IPS-18a (cell line): Measurements from ENCODE around the gene MTA1.

Source experiments
- H3K27ac ChIP-seq: one replicate; pipeline ENCODE4 v1.5.1; 2013; ENCODE audit warnings: low read length
- H3K27me3 ChIP-seq: one replicate; pipeline ENCODE4 v1.6.1; 2013; ENCODE audit warnings: mild to moderate bottlenecking, low read length; ENCODE audit not compliant: control insufficient read depth, insufficient read depth
- H3K36me3 ChIP-seq: one replicate; pipeline ENCODE4 v1.6.1; 2013; ENCODE audit warnings: low read depth, low read length; ENCODE audit not compliant: control insufficient read depth
- H3K4me1 ChIP-seq: one replicate; pipeline ENCODE4 v1.6.1; 2013; ENCODE audit warnings: low read depth, low read length; ENCODE audit not compliant: control insufficient read depth
- H3K4me3 ChIP-seq: one replicate; pipeline ENCODE4 v1.5.1; 2013; ENCODE audit warnings: low read length
- H3K9ac ChIP-seq: one replicate; pipeline ENCODE4 v1.6.1; 2013; ENCODE audit warnings: mild to moderate bottlenecking, low read length, moderate library complexity
- H3K9me3 ChIP-seq: one replicate; pipeline ENCODE4 v1.6.1; 2013; ENCODE audit warnings: low read depth, low read length; ENCODE audit not compliant: control insufficient read depth

MTA1 gene

GRCh38 chr14:105389534-105389933 lies 30.1 kb upstream of the MTA1 start:
- no peaks in the 10 kb centered on the region for H3K9me3 ChIP-seq
- H3K27ac ChIP-seq = no peak overlapping the region
- no peak overlapping the region for H3K4me3 ChIP-seq
- no peak overlapping the region for H3K9ac ChIP-seq
- peaks cover 4% of the 10 kb centered on the region for H3K36me3 ChIP-seq
- no peaks in the 10 kb centered on the region for H3K27me3 ChIP-seq
- H3K4me1 ChIP-seq = no peaks in the 10 kb centered on the region

GRCh38 chr14:105389976-105390848 lies 29.4 kb upstream of the MTA1 start:
- Histone ChIP-seq H3K36me3 (no peaks in the 10 kb centered on the region), H3K27me3 (no peaks in the 10 kb centered on the region), H3K9me3 (no peaks in the 10 kb centered on the region), H3K4me1 (no peaks in the 10 kb centered on the region), H3K9ac (no peak overlapping the region), H3K4me3 (no peak overlapping the region), H3K27ac (no peak overlapping the region)

- Histone ChIP-seq H3K4me3 (no peak overlapping the region), H3K36me3 (no peaks in the 10 kb centered on the region), H3K4me1 (no peaks in the 10 kb centered on the region), H3K9me3 (no peaks in the 10 kb centered on the region), H3K27me3 (no peaks in the 10 kb centered on the region), H3K27ac (no peak overlapping the region), H3K9ac (no peak overlapping the region)
Measured at GRCh38 chr14:105390849-105391500, 28.7 kb upstream of the MTA1 start.

- Histone ChIP-seq H3K36me3 (no peaks in the 10 kb centered on the region), H3K9ac (no peak overlapping the region), H3K4me1 (no peaks in the 10 kb centered on the region), H3K4me3 (no peak overlapping the region), H3K27ac (no peak overlapping the region), H3K27me3 (no peaks in the 10 kb centered on the region), H3K9me3 (no peaks in the 10 kb centered on the region)
Measured at GRCh38 chr14:105391541-105391940, 28.1 kb upstream of the MTA1 start.

- no peaks in the 10 kb centered on the region for H3K4me1 ChIP-seq
- H3K27me3 ChIP-seq = peaks cover 5% of the 10 kb centered on the region
- H3K27ac ChIP-seq = no peak overlapping the region
- no peaks in the 10 kb centered on the region for H3K9me3 ChIP-seq
- no peaks in the 10 kb centered on the region for H3K36me3 ChIP-seq
- H3K4me3 ChIP-seq = no peak overlapping the region
- no peak overlapping the region for H3K9ac ChIP-seq
Measured at GRCh38 chr14:105392131-105393090, 27.2 kb upstream of the MTA1 start.

GRCh38 chr14:105393151-105393550 lies 26.5 kb upstream of the MTA1 start:
- Histone ChIP-seq H3K36me3 (no peaks in the 10 kb centered on the region), H3K9me3 (no peaks in the 10 kb centered on the region), H3K9ac (no peak overlapping the region), H3K4me1 (peaks cover 3% of the 10 kb centered on the region), H3K4me3 (no peak overlapping the region), H3K27me3 (peaks cover 6% of the 10 kb centered on the region), H3K27ac (no peak overlapping the region)

GRCh38 chr14:105394714-105395537 lies 24.7 kb upstream of the MTA1 start:
- Histone ChIP-seq H3K4me1 (peaks cover 3% of the 10 kb centered on the region), H3K27me3 (peaks cover 6% of the 10 kb centered on the region), H3K36me3 (no peaks in the 10 kb centered on the region), H3K4me3 (no peak overlapping the region), H3K27ac (no peak overlapping the region), H3K9me3 (peaks cover 6% of the 10 kb centered on the region), H3K9ac (no peak overlapping the region)

- no peak overlapping the region for H3K9ac ChIP-seq
- H3K27me3 ChIP-seq = peaks cover 6% of the 10 kb centered on the region
- peaks cover 3% of the 10 kb centered on the region for H3K4me1 ChIP-seq
- H3K27ac ChIP-seq = no peak overlapping the region
- no peak overlapping the region for H3K4me3 ChIP-seq
- peaks cover 1% of the 10 kb centered on the region for H3K36me3 ChIP-seq
- peaks cover 11% of the 10 kb centered on the region for H3K9me3 ChIP-seq
Measured at GRCh38 chr14:105395538-105395854, 24.1 kb upstream of the MTA1 start.

- peak overlapping the region; percentile 50 for H3K9ac ChIP-seq
- peaks cover 19% of the 10 kb centered on the region for H3K9me3 ChIP-seq
- peaks cover 3% of the 10 kb centered on the region for H3K36me3 ChIP-seq
- peaks cover 6% of the 10 kb centered on the region for H3K27me3 ChIP-seq
- peak overlapping the region; percentile 50 for H3K4me3 ChIP-seq
- peaks cover 3% of the 10 kb centered on the region for H3K4me1 ChIP-seq
- H3K27ac ChIP-seq = no peak overlapping the region
Measured at GRCh38 chr14:105397350-105397931, 22.2 kb upstream of the MTA1 start.

- peaks cover 3% of the 10 kb centered on the region for H3K4me1 ChIP-seq
- peaks cover 3% of the 10 kb centered on the region for H3K36me3 ChIP-seq
- H3K27ac ChIP-seq = no peak within 1 kb of the TSS
- H3K9ac ChIP-seq = peak within 1 kb of the TSS; percentile 50
- H3K4me3 ChIP-seq = peak within 1 kb of the TSS; percentile 50
- H3K27me3 ChIP-seq = peaks cover 6% of the 10 kb centered on the region
- H3K9me3 ChIP-seq = peaks cover 26% of the 10 kb centered on the region
Measured at GRCh38 chr14:105398044-105398725, 21.4 kb upstream of the MTA1 start, which contains the start of gene TEX22. Gene TEX22 (plus strand): TSS chr14:105398538. CDS start chr14:105399341, 803 bp downstream.
